SK-N-SH treated with all-trans-retinoic acid at 6 μM for 48 hours (cell line): ENCODE measurements around the gene CSRP1.

Experiments used
- ESRRG ChIP-seq: fragments of 250-450 bp; sonication (Bioruptor Pico); IDR thresholded peaks from 2 replicates; pipeline ENCODE4 v1.6.1; 2021; ENCODE audit warnings: mild to moderate bottlenecking
- PPARA ChIP-seq: fragments of 250-450 bp; sonication (Bioruptor Pico); IDR thresholded peaks from 2 replicates; pipeline ENCODE4 v1.5.0; 2020; ENCODE audit warnings: mild to moderate bottlenecking, borderline replicate concordance
- RARB ChIP-seq: fragments of 250-450 bp; sonication (Bioruptor Pico); IDR thresholded peaks from 2 replicates; pipeline ENCODE4 v1.8.0; 2021; ENCODE audit warnings: mild to moderate bottlenecking, moderate library complexity
- ZC3H10 ChIP-seq: fragments of 250-450 bp; sonication (Bioruptor Pico); IDR thresholded peaks from 2 replicates; pipeline ENCODE4 v1.5.1; 2021; ENCODE audit warnings: mild to moderate bottlenecking, moderate library complexity
- ZFP3 ChIP-seq: fragments of 250-450 bp; sonication (Bioruptor Pico); IDR thresholded peaks from 2 replicates; pipeline ENCODE4 v1.5.0; 2020; ENCODE audit warnings: mild to moderate bottlenecking, moderate library complexity
- ZNF70 ChIP-seq: fragments of 450-650 bp; formaldehyde crosslinking; IDR thresholded peaks from 2 replicates; pipeline ENCODE4 v1.5.0; 2020; ENCODE audit warnings: mild to moderate bottlenecking, moderate library complexity
- ZNF8 ChIP-seq: fragments of 450-650 bp; formaldehyde crosslinking; IDR thresholded peaks from 2 replicates; pipeline ENCODE4 v1.5.0; 2020; ENCODE audit warnings: mild to moderate bottlenecking, moderate library complexity
- TF ChIP-seq, protein P1 (sequence below): fragments of 250-450 bp; sonication (Bioruptor Pico); IDR thresholded peaks from 2 replicates; pipeline ENCODE4 v1.5.1; 2021; ENCODE audit warnings: mild to moderate bottlenecking, moderate library complexity
- TF ChIP-seq, protein P2 (sequence below): fragments of 250-450 bp; sonication (Bioruptor Pico); IDR thresholded peaks from 2 replicates; pipeline ENCODE4 v1.8.0; 2020; ENCODE audit warnings: mild to moderate bottlenecking, moderate library complexity, borderline replicate concordance
- TF ChIP-seq, protein P3 (sequence below): fragments of 250-450 bp; sonication (Bioruptor Pico); IDR thresholded peaks from 2 replicates; pipeline ENCODE4 v1.5.1; 2020; ENCODE audit warnings: low read depth, mild to moderate bottlenecking, moderate library complexity
- TF ChIP-seq, protein P4 (sequence below): fragments of 250-450 bp; sonication (Bioruptor Pico); IDR thresholded peaks from 2 replicates; pipeline ENCODE4 v1.8.0; 2021; ENCODE audit warnings: low read depth, mild to moderate bottlenecking, moderate library complexity, borderline replicate concordance

DNA sequence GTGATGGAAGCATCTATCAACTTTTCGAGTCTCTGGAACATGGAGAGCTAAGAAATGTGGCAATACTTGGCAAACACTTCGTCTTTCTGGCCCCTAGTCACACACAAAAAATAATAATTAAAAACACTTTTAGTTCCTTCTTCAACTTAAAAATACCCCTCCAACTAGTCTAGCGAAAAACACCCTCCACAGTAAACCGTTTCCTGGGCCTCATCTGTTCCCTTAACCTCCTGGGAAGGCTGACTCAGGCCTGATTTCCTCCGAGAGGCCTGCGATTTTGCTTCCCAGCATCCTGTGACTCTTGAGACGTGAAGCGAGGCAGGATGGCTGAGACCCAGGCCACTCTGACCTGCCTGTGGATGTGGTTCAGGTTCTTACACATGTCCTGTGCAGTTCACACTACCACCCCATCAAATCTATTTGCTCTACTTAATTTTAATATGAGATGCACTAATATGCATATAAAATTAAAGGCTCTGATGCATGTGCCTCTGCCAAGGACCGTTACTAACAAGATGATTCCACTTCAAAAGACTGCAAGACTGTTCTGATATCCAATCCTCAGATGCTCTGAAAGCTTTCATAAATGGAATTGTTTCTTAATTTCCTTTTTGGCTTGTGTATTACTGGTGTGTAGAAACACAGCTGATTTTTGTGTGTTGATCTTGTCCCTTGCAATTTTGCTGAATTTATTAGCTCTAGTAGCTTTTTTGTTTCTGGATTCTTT lies 35.5 kb upstream of the CSRP1 start:
- TF ChIP-seq, protein P1, sequence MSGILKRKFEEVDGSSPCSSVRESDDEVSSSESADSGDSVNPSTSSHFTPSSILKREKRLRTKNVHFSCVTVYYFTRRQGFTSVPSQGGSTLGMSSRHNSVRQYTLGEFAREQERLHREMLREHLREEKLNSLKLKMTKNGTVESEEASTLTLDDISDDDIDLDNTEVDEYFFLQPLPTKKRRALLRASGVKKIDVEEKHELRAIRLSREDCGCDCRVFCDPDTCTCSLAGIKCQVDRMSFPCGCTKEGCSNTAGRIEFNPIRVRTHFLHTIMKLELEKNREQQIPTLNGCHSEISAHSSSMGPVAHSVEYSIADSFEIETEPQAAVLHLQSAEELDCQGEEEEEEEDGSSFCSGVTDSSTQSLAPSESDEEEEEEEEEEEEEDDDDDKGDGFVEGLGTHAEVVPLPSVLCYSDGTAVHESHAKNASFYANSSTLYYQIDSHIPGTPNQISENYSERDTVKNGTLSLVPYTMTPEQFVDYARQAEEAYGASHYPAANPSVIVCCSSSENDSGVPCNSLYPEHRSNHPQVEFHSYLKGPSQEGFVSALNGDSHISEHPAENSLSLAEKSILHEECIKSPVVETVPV (CRISPR knock-in tag), result no peak
- TF ChIP-seq, protein P2, sequence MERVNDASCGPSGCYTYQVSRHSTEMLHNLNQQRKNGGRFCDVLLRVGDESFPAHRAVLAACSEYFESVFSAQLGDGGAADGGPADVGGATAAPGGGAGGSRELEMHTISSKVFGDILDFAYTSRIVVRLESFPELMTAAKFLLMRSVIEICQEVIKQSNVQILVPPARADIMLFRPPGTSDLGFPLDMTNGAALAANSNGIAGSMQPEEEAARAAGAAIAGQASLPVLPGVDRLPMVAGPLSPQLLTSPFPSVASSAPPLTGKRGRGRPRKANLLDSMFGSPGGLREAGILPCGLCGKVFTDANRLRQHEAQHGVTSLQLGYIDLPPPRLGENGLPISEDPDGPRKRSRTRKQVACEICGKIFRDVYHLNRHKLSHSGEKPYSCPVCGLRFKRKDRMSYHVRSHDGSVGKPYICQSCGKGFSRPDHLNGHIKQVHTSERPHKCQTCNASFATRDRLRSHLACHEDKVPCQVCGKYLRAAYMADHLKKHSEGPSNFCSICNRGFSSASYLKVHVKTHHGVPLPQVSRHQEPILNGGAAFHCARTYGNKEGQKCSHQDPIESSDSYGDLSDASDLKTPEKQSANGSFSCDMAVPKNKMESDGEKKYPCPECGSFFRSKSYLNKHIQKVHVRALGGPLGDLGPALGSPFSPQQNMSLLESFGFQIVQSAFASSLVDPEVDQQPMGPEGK (CRISPR knock-in tag), result no peak
- TF ChIP-seq ZNF70 (CRISPR knock-in tag) (no peak), ZFP3 (CRISPR knock-in tag) (no peak), RARB (CRISPR knock-in tag) (no peak), ESRRG (no peak), PPARA (CRISPR knock-in tag) (no peak), ZNF8 (CRISPR knock-in tag) (no peak), ZC3H10 (CRISPR knock-in tag) (no peak)
- TF ChIP-seq, protein P3, sequence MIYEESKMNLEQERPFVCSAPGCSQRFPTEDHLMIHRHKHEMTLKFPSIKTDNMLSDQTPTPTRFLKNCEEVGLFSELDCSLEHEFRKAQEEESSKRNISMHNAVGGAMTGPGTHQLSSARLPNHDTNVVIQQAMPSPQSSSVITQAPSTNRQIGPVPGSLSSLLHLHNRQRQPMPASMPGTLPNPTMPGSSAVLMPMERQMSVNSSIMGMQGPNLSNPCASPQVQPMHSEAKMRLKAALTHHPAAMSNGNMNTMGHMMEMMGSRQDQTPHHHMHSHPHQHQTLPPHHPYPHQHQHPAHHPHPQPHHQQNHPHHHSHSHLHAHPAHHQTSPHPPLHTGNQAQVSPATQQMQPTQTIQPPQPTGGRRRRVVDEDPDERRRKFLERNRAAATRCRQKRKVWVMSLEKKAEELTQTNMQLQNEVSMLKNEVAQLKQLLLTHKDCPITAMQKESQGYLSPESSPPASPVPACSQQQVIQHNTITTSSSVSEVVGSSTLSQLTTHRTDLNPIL (CRISPR knock-in tag), result no peak
- TF ChIP-seq, protein P4, sequence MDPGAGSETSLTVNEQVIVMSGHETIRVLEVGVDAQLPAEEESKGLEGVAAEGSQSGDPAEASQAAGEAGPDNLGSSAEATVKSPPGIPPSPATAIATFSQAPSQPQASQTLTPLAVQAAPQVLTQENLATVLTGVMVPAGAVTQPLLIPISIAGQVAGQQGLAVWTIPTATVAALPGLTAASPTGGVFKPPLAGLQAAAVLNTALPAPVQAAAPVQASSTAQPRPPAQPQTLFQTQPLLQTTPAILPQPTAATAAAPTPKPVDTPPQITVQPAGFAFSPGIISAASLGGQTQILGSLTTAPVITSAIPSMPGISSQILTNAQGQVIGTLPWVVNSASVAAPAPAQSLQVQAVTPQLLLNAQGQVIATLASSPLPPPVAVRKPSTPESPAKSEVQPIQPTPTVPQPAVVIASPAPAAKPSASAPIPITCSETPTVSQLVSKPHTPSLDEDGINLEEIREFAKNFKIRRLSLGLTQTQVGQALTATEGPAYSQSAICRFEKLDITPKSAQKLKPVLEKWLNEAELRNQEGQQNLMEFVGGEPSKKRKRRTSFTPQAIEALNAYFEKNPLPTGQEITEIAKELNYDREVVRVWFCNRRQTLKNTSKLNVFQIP (CRISPR knock-in tag), result no peak
